HepG2 (cell line): ENCODE measurements around the gene KRTAP9-4. TPM values are rescaled to one million over a fixed set of nuclear protein-coding genes. Genes with fewer than 3 reads are reported as not detected.

Experiments
- ATAC-seq: fragments of 200-7000 bp; cut with Tn5 transposase; 3 replicates; pipeline ENCODE4 v1.9.1; 2020; ENCODE audit warnings: mild to moderate bottlenecking, moderate library complexity
- BruUV-seq: library from RNA; stranded (reverse); fragments of 400-500 nt; replicated peaks from 2 replicates; lab custom pipeline; 2021; lab: Mats Ljungman, UMichigan
- CTCF ChIA-PET: fragments of 300-600 bp; formaldehyde crosslinking; extraction: SDS; loops from one replicate; lab custom pipeline; 2021; ENCODE audit warnings: low total read pairs, inconsistent platforms, low intra/inter-chr PET ratio; lab: Yijun Ruan, JAX
- POLR2A ChIA-PET: fragments of 350-600 bp; sonication (Branson Sonifier 250); formaldehyde crosslinking; loops from one replicate; lab custom pipeline; 2020; ENCODE audit warnings: antibody characterized with exemption, inconsistent platforms; lab: Yijun Ruan, JAX
- DNase-seq: peaks from one replicate; pipeline ENCODE4 v3.0.0-alpha.2; 2015; ENCODE audit warnings: low spot score
- FAIRE-seq: peaks from 3 replicates; lab custom pipeline; 2011; peaks lifted over from hg19 to GRCh38; lab: Jason Lieb, UNC
- H2AFZ ChIP-seq: one replicate; pipeline ENCODE4 v1.6.1; 2011; ENCODE audit warnings: low read length, inconsistent platforms
- H3K27ac ChIP-seq: fragments of 300-600 bp; 3 replicates; pipeline ENCODE4 v1.8.0; 2011; ENCODE audit warnings: mixed run types, mild to moderate bottlenecking, mixed read lengths, low read length, inconsistent platforms; ENCODE audit not compliant: insufficient read depth; ENCODE audit errors: extremely low read length
- H3K27me3 ChIP-seq, 2 experiments: fragments of 200-600 bp in 1 of 2; 2 replicates in 1 of 2; 3 replicates in 1 of 2; pipeline versions ENCODE4 v1.6.0 to v1.8.0; 2011; ENCODE audit warnings: low read length in 2 of 2, mild to moderate bottlenecking in 2 of 2, moderate library complexity in 2 of 2, inconsistent platforms in 1 of 2; ENCODE audit not compliant: insufficient read depth in 2 of 2, control insufficient read depth in 1 of 2
- H3K36me3 ChIP-seq, 2 experiments: fragments of 200-600 bp in 1 of 2; replicated peaks in 1 of 2; 2 replicates in 1 of 2; 3 replicates in 1 of 2; pipeline versions ENCODE4 v1.5.1 to v1.8.0; 2011; ENCODE audit warnings: low read length in 2 of 2, inconsistent platforms in 1 of 2; ENCODE audit not compliant: insufficient read depth in 2 of 2, control insufficient read depth in 1 of 2
- H3K4me1 ChIP-seq: 2 replicates; pipeline ENCODE4 v1.5.1; 2012; ENCODE audit warnings: low read length, inconsistent platforms; ENCODE audit not compliant: insufficient read depth
- H3K4me2 ChIP-seq: 2 replicates; pipeline ENCODE4 v1.6.0; 2011; ENCODE audit warnings: low read depth, low read length, inconsistent platforms
- H3K4me3 ChIP-seq, 3 experiments: fragments of 200-600 bp in 1 of 3; sonication (generic), shearing (Covaris generic) in 1 of 3; replicated peaks in 1 of 3; 2 replicates each; pipeline ENCODE4 v1.5.1; 2011 to 2016; ENCODE audit warnings: low read length in 3 of 3, inconsistent platforms in 2 of 3, low read depth in 2 of 3, mild to moderate bottlenecking in 2 of 3, control low read depth in 1 of 3, mixed read lengths in 1 of 3; ENCODE audit not compliant: insufficient read depth in 1 of 3
- H3K79me2 ChIP-seq: one replicate; pipeline ENCODE4 v1.6.1; 2011; ENCODE audit warnings: low read length, inconsistent platforms; ENCODE audit not compliant: insufficient read depth
- H3K9ac ChIP-seq: 2 replicates; pipeline ENCODE4 v1.6.0; 2011; ENCODE audit warnings: mild to moderate bottlenecking, low read depth, low read length, inconsistent platforms; ENCODE audit not compliant: insufficient read depth
- H3K9me3 ChIP-seq: 2 replicates; pipeline ENCODE4 v1.5.1; 2012; ENCODE audit warnings: mild to moderate bottlenecking, low read length
- H4K20me1 ChIP-seq: 2 replicates; pipeline ENCODE4 v1.6.0; 2011; ENCODE audit warnings: inconsistent platforms, mild to moderate bottlenecking, low read length, moderate library complexity; ENCODE audit not compliant: insufficient read depth
- SIX4 ChIP-seq: sonication (generic); formaldehyde crosslinking; IDR thresholded peaks from 2 replicates; pipeline ENCODE4 v1.4.0; 2020; ENCODE audit warnings: missing genetic modification reagents
- SUZ12 ChIP-seq: fragments of 150-350 bp; IDR thresholded peaks from 2 replicates; pipeline ENCODE4 v1.6.1; 2014; ENCODE audit warnings: low read depth, low read length
- TERF1 ChIP-seq: sonication (generic); formaldehyde crosslinking; IDR thresholded peaks from 2 replicates; pipeline ENCODE4 v1.8.0; 2022; ENCODE audit warnings: mild to moderate bottlenecking, missing genetic modification reagents, moderate library complexity
- ZGPAT ChIP-seq: IDR thresholded peaks from 2 replicates; pipeline ENCODE4 v1.6.1; 2016; ENCODE audit warnings: mild to moderate bottlenecking
- ZNF354B ChIP-seq: sonication (generic); formaldehyde crosslinking; IDR thresholded peaks from 2 replicates; pipeline ENCODE4 v1.8.0; 2022; ENCODE audit warnings: mild to moderate bottlenecking, missing genetic modification reagents
- ZNF510 ChIP-seq: sonication (generic); formaldehyde crosslinking; IDR thresholded peaks from 2 replicates; pipeline ENCODE4 v1.4.0; 2020; ENCODE audit warnings: low read depth, mild to moderate bottlenecking, missing genetic modification reagents
- ZNF691 ChIP-seq: sonication (generic); formaldehyde crosslinking; IDR thresholded peaks from 2 replicates; pipeline ENCODE4 v1.4.0; 2020; ENCODE audit warnings: missing genetic modification reagents, low read depth, mild to moderate bottlenecking, borderline replicate concordance
- ZSCAN22 ChIP-seq: sonication (generic); formaldehyde crosslinking; IDR thresholded peaks from 2 replicates; pipeline ENCODE4 v1.4.0; 2020; ENCODE audit warnings: mild to moderate bottlenecking, missing genetic modification reagents
- in situ Hi-C: cut with HindIII; loops from 2 replicates; pipeline ENCODE4 v1.10.0; 2017; ENCODE audit warnings: low pct_unique_long_range_greater_than_20kb; ENCODE audit not compliant: extremely low pct_ligation_motif_present
- intact Hi-C: fragments of 100-400 bp; cut with micrococcal nuclease; formaldehyde crosslinking; loops from one replicate; pipeline ENCODE4 v1.10.0; 2022; ENCODE audit not compliant: unreplicated experiment
- polyA plus RNA-seq, 8 experiments: library from polyadenylated mRNA; depleted of rRNA in 3 of 8; stranded (reverse) in 7 of 8; unstranded in 1 of 8; fragments of >200 nt; fragmentation: Illumina TruSeq in 4 of 8; extraction: Trizol in 4 of 8; gene quantifications; 2 replicates each; pipeline versions ENCODE4 v1.2.1 to v1.2.3, GENCODE V29; 2011 to 2016; ENCODE audit warnings: low read depth in 4 of 8, missing spikeins in 1 of 8, mixed read lengths in 1 of 8; ENCODE audit not compliant: insufficient read depth in 1 of 8
- total RNA-seq, 5 experiments: library from RNA; depleted of rRNA; stranded (reverse); fragments of >200 nt; fragmentation: Illumina TruSeq; extraction: Trizol; gene quantifications; 2 replicates each; pipeline ENCODE4 v1.2.3, GENCODE V29; 2016; ENCODE audit warnings: low read depth in 1 of 5
- TF ChIP-seq, protein P1 (sequence below): sonication (generic); formaldehyde crosslinking; IDR thresholded peaks from 2 replicates; pipeline ENCODE4 v1.8.0; 2022; ENCODE audit warnings: mild to moderate bottlenecking, missing genetic modification reagents; ENCODE audit not compliant: insufficient replicate concordance

Gene KRTAP9-4
- total and polyA plus RNA-seq, 2 of the 13 experiments (the other 11 are each of a cell fraction or from before 2014, with no cell fraction given) = not detected

DNA sequence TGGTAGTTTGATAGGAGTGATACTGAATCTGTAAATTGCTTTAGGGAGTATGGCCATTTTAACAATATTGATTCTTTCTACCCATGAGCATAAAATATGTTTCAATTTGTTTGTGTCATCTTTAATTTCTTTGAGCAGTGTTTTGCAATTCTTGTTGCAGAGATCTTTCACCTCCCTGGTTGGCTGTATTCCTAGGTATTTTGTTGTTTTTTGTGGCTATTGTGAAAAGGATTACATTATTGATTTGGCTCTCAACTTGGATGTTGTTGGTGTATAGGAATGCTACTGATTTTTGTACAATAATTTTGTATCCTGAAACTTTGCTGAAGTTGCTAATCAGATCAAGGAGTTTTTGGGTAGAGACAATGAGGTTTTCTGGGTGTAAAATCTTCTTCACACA lies 8.9 kb downstream of the KRTAP9-4 start:
- no peak for TF ChIP-seq ZNF691 (CRISPR knock-in tag)
- TF ChIP-seq ZSCAN22 (CRISPR knock-in tag) = no peak
- TF ChIP-seq TERF1 (CRISPR knock-in tag) = no peak
- TF ChIP-seq SUZ12 = no peak
- no peak for TF ChIP-seq ZNF510
- TF ChIP-seq SIX4 (CRISPR knock-in tag) = no peak
- TF ChIP-seq, protein P1, sequence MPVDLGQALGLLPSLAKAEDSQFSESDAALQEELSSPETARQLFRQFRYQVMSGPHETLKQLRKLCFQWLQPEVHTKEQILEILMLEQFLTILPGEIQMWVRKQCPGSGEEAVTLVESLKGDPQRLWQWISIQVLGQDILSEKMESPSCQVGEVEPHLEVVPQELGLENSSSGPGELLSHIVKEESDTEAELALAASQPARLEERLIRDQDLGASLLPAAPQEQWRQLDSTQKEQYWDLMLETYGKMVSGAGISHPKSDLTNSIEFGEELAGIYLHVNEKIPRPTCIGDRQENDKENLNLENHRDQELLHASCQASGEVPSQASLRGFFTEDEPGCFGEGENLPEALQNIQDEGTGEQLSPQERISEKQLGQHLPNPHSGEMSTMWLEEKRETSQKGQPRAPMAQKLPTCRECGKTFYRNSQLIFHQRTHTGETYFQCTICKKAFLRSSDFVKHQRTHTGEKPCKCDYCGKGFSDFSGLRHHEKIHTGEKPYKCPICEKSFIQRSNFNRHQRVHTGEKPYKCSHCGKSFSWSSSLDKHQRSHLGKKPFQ (CRISPR knock-in tag) = no peak
- no peak for TF ChIP-seq ZGPAT (CRISPR knock-in tag)
- TF ChIP-seq ZNF354B (CRISPR knock-in tag) = no peak
- FAIRE-seq (no peak), DNase-seq (no peak), ATAC-seq (no peak)
- no peaks in the 10 kb centered on the region for H4K20me1 ChIP-seq
- H3K27ac ChIP-seq = no peak overlapping the region
- ChIA-PET POLR2A (no interaction called here), CTCF (no interaction called here)
- no TSS peak for BruUV-seq
- H3K27me3 ChIP-seq = peaks cover 0 to 8% of the 10 kb centered on the region in 2 experiments; a peak in 2 of 5 replicates
- in situ Hi-C loops = no loop called here
- no peaks in the 10 kb centered on the region for H3K4me1 ChIP-seq
- no peaks in the 10 kb centered on the region for H3K79me2 ChIP-seq
- H3K4me3 ChIP-seq = no peak overlapping the region
- intact Hi-C loops = no loop called here
- no peaks in the 10 kb centered on the region for H3K9me3 ChIP-seq
- H3K4me2 ChIP-seq = no peak overlapping the region
- no peak overlapping the region for H3K9ac ChIP-seq
- H3K36me3 ChIP-seq = no peaks in the 10 kb centered on the region
- no peak overlapping the region for H2AFZ ChIP-seq
